ENCODE results near the gene CRAT.

CRAT gene

DNA sequence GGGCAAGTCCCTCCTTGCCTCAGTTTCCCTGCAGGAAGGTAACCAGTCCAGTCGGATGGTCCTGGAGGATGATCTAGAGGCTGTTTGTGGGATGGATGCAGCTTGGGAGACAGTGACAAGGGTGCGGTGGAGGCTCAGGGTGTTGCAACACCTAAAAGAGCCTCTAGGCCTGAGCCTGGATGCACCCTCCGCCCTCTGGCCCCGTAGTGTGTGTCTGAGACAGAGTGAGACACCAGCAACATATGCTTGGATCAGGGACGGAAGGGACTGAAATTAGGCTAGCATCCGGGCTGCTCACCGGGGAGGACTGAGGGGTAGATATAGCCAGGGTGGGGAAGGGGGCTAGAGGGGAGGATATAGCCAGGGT, 1.1 kb downstream of the CRAT start:
- TF ChIP-seq, protein P1, sequence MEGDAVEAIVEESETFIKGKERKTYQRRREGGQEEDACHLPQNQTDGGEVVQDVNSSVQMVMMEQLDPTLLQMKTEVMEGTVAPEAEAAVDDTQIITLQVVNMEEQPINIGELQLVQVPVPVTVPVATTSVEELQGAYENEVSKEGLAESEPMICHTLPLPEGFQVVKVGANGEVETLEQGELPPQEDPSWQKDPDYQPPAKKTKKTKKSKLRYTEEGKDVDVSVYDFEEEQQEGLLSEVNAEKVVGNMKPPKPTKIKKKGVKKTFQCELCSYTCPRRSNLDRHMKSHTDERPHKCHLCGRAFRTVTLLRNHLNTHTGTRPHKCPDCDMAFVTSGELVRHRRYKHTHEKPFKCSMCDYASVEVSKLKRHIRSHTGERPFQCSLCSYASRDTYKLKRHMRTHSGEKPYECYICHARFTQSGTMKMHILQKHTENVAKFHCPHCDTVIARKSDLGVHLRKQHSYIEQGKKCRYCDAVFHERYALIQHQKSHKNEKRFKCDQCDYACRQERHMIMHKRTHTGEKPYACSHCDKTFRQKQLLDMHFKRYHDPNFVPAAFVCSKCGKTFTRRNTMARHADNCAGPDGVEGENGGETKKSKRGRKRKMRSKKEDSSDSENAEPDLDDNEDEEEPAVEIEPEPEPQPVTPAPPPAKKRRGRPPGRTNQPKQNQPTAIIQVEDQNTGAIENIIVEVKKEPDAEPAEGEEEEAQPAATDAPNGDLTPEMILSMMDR (IDR thresholded peaks at IDR 0.05; ENCODE audit: insufficient read depth, low read depth, low read length, missing control alignments): no peak
- DNase-seq (ENCODE audit: low read depth): peak; percentile 29
- H3K4me3 ChIP-seq (ENCODE audit: low read depth, low read length): no peak overlapping the region

DNA sequence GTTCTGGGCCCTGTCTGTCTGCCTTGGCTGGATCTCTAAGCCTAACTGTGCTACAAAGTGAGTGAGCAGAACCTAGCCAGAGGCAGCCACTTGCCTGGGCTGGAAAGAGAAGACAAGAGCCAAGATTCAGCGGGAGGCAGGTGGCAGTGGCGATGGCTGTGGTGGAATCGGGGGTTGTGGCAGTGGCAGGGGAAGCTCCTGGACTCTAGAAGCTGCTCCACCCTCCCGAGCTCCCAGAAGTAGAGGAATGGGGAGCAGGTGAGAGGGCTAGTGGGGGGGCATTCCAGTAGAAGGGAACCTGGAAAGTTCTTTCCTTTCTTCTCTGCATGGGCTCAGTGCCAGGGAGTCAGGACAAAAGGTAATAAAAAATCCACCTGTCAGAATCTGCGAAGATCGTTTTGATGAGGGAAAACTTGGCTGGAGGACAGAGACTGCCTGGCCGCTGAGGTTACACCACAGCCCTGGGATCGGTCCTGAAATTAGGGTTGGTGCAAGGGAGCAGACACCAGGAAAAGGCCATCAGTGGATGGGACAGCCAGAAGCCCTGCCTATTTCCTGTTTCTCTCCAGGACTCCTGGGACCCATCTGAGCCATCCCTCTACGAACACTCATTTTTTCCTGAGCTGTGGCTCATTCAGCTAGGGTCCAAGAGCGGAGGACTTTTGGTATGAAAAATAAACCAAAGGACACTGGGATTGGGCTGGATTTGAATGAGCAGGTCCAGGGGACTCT, 1.6 kb downstream of the CRAT start:
- DNase-seq (ENCODE audit: low read depth): no peak
- no peak overlapping the region for H3K4me3 ChIP-seq (ENCODE audit: low read depth, low read length)
- TF ChIP-seq, protein P1 (IDR thresholded peaks at IDR 0.05; ENCODE audit: insufficient read depth, low read depth, low read length, missing control alignments): no peak

DNA sequence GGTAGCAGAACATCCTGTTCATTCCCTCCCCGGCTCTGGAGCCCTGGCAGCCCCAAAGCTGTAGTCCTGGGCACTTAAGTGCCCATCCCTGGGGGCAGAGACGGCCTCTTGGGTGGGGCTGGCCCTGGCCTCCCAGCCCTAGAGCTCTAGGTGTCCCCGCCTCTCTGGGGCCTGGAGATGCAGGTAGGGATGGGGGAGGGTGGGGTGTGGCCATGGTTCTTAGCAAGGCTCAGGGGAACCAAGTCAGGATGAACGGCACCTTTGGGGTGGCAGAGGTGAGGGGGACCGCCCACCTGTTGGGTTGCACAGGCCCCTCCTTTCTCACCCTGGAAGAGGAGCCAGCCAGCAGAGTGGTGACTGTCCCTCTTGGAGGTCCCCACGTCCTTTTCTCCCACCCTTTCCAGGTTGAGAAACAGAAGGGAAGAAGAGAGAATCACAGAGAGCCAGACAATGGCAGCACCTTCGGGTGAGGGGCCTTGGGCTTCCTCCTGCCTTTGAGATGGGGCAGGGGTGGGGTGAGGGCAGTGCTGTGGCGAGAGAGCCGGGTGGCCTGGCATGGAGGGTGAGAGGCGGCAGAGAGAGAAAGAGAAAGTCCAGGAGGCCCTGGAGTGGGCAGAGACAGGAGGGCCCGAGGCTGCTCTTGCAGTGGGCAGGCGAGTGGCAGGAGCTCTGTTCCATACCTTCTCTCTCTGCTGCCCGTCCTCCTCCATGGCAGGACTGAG, 2.3 kb downstream of the CRAT start:
- H3K4me3 ChIP-seq (ENCODE audit: low read depth, low read length): no peak overlapping the region
- no peak for DNase-seq (ENCODE audit: low read depth)
- TF ChIP-seq, protein P1 (IDR thresholded peaks at IDR 0.05; ENCODE audit: insufficient read depth, low read depth, low read length, missing control alignments): no peak

DNA sequence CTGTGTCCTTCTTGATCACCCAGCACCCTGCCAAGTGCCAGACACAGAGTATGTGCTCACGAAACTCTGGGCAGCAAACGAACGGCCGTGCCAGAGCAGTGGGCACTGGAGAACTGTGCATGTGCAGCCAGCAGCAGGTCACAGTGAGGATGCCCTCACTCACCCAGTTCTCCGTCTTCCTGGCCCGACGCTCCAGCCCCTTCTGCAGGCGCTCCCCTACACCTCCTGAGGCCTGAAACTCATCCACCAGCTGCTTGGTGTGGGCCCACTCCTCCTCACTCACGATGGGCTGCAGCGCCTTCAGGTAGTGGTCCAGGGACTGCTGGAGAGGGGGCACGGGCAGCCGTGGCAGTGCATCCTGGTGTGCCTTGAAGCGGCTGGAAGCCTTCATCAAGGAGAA, 2.9 kb downstream of the CRAT start:
- TF ChIP-seq, protein P1 (IDR thresholded peaks at IDR 0.05; ENCODE audit: insufficient read depth, low read depth, low read length, missing control alignments): no peak
- H3K4me3 ChIP-seq (ENCODE audit: low read depth, low read length): no peak overlapping the region
- DNase-seq (ENCODE audit: low read depth): no peak

DNA sequence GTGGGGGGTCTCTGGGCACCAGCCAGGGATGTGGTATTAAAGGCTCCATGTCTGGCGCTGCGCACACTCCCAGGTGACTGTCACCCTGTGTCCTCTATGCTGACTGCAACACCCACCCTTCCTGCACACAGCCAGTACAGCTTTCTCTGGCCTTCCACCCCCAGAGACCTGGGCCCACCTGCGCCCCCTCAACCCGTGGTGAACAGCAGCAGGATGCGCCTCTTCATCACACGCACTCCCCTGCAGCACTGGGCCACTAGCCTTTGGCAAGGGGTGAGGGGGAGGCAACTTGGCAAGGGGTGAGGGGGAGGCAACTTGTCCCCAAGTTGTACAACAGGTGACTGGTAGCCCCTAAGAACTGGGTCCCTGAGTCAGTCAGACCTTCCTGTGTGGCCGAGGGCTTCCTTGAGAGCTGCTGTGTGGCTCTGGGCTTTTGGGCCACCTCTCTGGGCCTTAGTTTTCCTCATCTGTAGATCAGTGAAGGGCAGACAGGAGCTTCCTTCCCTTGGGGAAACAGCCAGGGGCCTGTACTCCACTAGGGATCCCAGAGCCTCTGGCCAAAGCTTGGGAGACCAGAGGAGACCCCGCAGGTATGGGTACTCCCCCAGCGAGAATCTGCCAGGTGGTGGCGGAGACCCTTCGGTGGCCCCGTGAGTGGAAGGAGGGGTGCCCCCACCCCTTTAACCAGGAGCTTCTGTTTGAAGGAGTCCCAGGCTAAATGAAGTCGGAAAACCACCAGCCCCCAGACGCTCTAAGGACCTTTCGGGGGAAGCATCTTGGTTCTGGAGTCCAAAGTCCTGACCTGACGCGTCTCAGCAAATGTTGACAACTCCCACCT, 4.5 kb downstream of the CRAT start:
- no peak overlapping the region for H3K4me3 ChIP-seq (ENCODE audit: low read depth, low read length)
- TF ChIP-seq, protein P1 (IDR thresholded peaks at IDR 0.05; ENCODE audit: insufficient read depth, low read depth, low read length, missing control alignments): no peak
- no peak for DNase-seq (ENCODE audit: low read depth)

DNA sequence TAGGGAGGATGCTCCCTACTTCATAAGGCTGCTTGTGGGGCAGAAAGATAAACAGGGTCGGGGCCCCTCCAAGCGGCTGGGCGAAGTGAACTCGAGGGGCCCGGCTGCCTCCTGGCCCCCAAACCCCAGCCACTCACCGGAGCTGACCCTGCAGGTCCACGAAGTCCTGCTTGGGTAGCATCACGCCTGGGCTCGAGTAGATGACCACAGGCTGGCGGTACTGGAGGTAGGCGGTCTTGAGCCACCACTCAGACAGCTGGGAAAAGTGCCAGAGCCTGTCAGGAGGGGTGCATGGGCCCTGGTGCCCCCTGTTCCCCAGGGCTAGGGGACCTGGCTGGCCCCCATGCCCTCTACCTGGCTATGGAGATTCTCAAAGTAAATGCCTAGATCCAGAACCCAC, 6.5 kb downstream of the CRAT start:
- no peak for DNase-seq (ENCODE audit: low read depth)
- no peak overlapping the region for H3K4me3 ChIP-seq (ENCODE audit: low read depth, low read length)
- TF ChIP-seq, protein P1 (IDR thresholded peaks at IDR 0.05; ENCODE audit: insufficient read depth, low read depth, low read length, missing control alignments): no peak

Data from GM12865 (cell line).